Measurements from ENCODE around the gene CYRIA.

DNA sequence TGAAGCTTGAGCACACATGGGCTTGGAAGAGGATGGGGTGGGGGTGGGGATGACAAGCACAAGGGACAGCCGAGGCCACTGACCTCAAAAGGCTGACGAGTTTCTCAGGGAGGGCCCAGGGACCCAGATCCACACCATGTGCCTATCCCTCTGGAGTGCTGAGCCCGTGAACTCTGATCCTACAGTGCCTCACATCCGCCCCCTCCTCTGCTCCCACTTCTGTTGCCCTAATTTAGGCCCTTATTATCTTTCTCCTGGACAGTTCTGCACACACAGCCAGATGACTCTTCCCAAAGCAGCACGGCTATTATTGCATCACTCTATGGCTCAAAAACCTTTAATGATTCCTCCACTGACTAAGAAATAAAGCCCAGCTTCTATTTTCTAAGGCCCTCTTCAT, 24.8 kb downstream of the CYRIA start:
- TF ChIP-seq POLR2A (IDR thresholded peaks at IDR 0.05): no peak
- TF ChIP-seq, protein P1, sequence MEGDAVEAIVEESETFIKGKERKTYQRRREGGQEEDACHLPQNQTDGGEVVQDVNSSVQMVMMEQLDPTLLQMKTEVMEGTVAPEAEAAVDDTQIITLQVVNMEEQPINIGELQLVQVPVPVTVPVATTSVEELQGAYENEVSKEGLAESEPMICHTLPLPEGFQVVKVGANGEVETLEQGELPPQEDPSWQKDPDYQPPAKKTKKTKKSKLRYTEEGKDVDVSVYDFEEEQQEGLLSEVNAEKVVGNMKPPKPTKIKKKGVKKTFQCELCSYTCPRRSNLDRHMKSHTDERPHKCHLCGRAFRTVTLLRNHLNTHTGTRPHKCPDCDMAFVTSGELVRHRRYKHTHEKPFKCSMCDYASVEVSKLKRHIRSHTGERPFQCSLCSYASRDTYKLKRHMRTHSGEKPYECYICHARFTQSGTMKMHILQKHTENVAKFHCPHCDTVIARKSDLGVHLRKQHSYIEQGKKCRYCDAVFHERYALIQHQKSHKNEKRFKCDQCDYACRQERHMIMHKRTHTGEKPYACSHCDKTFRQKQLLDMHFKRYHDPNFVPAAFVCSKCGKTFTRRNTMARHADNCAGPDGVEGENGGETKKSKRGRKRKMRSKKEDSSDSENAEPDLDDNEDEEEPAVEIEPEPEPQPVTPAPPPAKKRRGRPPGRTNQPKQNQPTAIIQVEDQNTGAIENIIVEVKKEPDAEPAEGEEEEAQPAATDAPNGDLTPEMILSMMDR (IDR thresholded peaks at IDR 0.05): no peak
